HG02588 (cell line): ENCODE measurements around the gene SF3B3.
"Not testable (repeated sequence)": the region's sequence is repeated elsewhere in the genome, so short reads cannot be mapped to it uniquely, and the experiment has no call there.

Experiments
- ATAC-seq: cut with Tn5 transposase; IDR thresholded peaks from one replicate; pipeline ENCODE4 v1.9.1; 2021; ENCODE audit warnings: mild to moderate bottlenecking, moderate library complexity; ENCODE audit not compliant: unreplicated experiment

The SF3B3 gene

DNA sequence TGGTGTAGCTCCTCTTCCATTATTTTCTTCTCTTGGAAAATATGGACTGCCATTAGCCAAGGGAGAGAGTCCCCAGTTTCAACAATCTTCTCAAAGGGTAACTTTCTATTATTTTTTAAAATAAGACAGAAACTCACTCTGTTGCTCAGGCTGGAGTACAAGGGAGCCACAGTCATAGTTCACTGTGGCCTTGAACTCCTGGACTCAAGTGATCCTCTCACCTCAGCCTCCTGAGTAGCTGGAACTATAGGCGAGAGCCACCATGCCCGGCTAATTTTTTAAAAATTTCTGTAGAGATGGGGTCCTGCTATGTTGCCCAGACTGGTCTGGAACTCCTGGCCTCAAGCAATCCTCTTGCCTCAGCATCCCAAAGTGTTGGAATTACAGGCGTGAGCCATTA, 13.4 kb upstream of the SF3B3 start:
- no peak for ATAC-seq

DNA sequence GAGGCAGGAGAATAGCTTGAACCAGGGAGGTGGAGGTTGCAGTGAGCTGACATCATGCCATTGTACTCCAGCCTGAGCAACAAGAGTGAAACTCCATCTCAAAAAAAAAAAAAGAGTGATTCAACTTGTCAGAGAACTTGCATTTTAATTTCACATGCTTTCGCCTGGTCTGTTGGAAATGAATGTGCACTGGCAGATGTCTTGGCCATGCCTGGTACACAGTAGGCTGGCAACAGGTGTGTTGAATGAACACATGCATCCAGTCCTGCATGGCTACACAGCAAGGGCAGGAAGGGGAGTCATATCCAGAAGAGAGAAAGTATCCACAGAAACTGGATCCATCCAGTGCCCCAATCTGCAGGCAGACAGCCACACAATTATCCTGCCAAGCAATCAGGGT, 11.8 kb upstream of the SF3B3 start:
- no peak for ATAC-seq

DNA sequence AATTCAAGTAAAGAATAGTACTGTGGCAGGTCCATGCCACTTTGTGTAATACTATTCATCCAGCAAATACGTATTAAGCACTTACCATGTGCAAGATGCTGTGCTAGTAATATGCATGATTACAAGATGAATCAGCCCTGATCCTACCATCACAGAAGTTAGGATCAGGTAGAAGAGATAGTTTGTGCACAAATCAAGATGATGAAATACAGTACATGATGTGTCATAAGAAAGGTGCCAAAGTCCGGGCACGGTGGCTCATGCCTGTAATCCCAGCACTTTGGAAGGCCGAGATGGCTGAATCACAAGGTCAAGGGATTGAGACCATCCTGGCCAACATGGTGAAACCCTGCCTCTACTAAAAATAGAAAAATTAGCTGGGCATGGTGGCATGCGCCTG, 11.2 kb upstream of the SF3B3 start:
- no peak for ATAC-seq

DNA sequence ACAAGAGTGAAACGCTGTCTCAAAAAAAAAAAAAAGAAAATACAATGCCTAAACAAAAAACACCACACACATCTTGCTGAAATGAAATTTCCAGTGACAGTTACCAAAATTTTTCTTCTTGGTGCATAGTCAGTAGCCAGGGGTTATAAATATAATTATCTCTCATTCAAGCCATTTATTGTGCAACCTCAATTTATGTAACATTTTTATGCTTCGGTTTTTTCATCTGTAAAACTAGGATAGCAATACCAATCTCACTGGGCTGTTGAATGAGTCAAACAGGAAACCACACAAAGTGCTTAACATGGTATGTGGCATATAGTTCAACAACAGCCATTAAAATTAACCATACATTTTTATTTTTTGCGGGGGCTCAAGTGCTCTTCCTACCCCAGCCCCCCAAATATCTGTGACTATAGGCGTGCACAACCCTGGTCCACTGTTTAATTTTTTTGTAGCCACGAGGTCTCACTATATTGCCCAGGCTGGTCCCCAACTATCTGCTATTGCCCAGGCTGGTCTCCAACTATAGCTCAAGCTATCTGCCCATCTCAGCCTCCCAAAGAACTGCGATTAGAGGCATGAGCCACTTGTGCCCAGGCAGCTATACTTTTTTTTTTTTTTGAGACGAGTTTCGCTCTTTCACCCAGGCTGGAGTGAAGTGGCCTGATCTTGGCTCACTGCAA, 2.9 kb upstream of the SF3B3 start:
- ATAC-seq: no peak

DNA sequence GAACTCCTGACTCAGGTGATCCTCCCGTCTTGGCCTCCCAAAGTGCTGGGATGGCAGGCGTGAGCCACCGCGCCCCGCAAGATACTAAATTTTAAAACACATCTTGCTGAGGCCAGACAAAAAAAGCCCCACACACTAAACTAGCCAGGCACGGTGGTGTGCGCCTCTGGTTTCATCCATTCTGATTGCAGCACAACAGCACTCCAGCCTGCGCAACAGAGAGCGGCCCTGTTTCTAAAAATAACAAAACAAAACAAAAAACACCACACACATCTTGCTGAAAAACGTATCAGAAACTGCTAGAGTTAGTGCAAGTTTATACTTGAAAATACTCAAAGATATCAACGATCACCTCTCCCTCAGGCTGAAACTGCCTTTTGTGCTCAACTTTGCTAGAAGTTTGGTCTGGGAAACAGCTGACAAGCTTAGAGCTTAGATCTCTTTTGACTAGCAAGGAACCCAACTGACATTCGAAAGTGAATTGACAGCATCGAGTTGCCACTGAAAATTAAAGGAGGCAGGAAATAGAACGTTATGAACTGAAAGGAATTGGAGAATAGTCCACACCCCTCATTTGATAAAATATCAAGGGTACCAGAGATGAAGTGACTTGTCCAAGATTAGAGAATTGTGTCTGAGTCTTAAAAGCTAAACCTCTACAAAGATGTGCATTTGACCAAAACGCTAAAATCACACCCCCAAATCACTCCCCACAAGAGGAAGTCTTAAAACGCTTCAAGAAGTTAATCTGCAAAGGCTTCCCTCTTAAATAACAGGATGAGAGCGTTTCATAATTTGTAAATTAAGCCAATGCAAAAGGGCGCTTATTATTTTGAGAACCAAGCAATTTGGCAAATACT, 1.2 kb upstream of the SF3B3 start:
- ATAC-seq: no peak

DNA sequence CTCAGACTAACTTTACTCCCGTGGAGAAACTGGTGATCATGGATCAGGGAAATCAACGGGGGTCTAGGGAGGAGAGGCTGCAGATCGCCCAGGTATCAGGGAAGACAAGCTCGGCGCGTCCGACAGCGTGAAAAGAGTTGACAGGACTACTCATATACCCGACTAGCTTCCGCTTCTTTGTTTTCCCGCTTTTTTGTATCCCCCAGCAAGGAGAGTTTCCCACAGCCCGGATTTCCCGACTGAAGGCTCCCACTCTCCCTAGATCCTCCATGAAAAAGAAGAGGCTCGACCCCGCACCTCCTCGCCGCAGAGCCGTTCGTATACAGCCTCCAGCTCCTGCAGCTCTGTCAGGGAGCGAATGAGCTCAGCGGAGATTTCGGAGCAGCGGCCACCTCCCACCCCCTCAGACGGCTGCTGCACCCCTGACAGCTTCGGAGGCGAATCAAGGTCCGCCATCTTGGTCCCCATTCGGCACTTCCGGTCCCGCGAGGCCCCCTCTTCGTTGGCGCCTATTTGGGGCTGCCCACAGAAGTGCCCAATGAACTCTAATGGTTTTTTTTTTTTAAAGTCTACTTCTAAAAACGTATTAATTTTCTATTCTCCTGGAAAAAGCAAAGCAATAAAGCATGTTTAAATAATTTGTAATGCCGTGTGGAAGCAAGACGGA, 407 bp upstream of the SF3B3 start, which contains the start of gene COG4:
TSS of gene COG4 (minus strand) at position 479 of the 667 bp plus-strand sequence. CDS start at position 468, 11 bp downstream.
- peak; percentile 52 for ATAC-seq

DNA sequence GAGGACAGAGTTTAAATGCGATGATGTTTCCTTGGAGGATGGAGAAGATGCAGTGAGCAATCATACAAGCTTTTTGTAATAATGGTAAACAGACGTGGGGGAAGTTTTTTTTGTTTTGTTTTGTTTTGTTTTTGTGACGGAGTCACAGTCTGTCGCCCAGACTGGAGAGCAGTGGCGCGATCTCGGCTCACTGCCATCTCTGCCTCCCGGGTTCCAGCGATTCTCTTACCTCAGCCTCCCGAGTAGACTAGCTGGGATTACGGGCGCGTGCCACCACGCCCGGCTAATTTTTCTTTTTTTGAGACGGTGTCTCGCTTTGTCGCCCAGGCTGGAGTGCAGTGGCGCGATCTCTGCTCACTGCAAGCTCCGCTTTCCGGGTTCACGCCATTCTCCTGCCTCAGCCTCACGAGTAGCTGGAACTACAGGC, 796 bp downstream of the SF3B3 start:
- ATAC-seq: not testable (repeated sequence)

DNA sequence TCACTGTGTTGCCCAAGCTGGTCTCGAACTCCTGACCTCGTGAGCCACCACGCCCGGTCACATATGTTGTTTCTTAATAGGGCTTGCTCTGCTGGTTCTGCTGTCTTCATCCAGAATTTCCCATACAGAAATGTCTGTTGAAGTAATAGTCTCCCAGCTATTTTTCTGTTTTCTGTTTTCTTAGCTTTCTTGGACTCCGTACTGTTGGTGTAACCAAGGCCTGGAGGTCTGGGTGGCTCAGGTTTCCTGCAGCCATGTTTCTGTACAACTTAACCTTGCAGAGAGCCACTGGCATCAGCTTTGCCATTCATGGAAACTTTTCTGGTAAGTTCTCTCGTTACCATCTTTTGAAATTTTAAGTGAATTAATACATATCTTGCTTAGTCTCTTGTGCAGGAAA, 2.8 kb downstream of the SF3B3 start:
- ATAC-seq: no peak

DNA sequence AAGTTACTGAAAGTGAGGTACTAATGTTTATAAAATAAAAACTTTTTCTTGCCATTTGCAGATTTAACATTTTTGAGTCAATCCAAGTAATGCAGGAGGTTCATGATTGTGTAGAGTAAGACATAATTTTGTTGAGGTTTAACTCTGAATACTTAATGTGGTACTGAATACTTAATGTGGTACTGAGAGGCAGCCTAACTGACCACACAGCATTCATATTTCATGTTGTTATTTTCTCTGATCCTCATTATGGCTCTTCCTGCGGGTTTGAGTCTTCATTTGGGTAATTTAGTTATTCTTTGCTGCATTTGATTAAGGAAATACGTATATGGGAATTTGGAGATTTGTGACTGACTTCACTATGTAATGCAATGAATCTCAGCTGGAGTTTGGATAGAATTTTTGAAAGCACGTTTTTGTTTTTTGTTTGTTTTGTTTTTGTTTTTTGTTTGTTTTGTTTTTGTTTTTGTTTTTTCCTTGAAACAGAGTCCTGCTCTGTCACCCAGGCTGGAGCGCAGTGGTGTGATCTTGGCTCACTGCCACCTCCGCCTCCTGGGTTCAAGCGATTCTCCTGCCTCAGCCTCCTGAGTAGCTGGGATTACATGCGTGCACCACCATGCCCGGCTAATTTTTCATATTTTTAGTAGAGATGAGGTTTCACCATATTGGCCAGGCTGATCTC, 3.8 kb downstream of the SF3B3 start:
- no peak for ATAC-seq

DNA sequence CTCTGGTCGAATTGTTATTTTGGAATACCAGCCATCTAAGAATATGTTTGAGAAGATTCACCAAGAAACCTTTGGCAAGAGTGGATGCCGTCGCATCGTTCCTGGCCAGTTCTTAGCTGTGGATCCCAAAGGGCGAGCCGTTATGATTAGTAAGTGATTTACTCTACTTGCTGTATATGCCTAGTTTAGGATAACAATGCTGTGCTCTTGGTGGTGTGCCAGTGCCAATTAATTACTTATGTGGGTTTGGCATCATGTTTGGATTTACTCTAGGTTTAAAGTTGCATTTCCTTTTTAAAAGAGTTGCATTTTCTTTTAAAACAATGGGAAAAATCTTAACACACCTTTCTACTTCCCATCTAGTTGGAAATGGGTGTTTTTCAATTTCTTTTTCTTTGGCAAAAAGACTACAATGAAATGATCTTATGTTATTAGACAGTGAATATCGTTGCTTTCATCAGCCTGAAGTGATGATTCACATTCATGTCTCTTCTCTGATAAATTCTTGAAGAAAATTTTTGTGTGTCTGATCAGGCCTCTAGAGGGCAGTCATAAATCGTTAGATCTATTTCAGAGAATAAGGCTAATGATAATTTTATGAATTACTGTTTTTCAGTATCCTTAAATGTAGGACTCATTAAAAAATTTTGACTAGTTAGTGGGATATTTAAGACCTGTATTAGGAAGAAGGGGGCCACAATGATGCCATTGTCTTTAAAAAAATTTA, 5.6 kb downstream of the SF3B3 start:
- ATAC-seq: no peak

DNA sequence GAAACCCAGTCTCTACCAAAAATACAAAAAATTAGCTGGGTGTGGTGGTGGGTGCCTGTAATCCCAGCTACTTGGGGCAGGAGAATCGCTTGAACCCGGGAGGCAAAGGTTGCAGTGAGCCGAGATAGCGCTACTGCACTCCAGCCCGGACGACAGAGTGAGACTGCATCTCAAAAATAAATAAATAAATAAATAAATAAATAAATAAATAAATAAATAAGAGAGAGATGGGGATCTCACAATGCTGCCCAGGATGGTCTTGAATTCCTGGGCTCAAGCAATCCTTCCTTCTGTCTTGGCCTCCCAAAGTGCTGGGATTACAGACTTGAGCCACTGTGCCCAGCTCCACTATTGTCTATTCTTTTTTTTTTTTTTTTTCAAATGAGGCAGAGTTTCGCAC, 6.3 kb downstream of the SF3B3 start:
- ATAC-seq: not testable (repeated sequence)

DNA sequence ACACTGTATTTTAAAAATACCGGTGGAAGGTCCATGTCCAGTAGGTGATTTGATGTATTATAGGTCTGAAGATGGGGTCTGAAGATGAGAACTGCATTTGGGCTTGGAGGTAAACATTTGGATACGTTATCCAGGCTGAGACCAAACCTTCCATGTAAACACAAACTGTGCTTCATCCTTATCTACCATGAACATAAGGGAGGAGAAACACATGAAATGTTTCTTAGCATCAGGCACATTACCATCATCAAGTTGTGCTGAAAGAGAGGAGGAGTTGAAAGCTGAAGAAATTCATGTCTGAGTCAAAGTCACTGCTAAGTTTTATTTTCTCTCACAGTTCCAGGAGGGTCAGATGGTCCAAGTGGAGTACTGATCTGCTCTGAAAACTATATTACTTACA, 11.4 kb downstream of the SF3B3 start:
- ATAC-seq: no peak

DNA sequence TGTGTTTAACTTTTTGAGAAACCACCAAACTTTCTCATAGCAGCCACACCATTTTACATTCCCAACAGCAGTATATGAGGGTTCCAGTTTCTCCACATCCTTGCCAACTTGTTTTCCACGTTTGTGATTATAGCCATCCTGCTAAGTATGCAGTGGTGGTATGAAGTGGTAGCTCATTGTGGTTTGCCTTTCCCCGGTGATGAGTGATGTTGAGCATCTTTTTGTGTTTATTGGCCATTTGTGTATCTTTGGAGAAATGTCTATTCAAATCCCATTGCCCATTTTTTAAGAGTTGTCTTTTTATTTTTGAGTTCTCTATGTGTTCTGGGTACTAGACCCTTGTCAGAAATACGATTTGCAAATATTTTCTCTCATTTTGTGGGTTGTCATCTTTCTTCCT, 17.4 kb downstream of the SF3B3 start:
- ATAC-seq: no peak

DNA sequence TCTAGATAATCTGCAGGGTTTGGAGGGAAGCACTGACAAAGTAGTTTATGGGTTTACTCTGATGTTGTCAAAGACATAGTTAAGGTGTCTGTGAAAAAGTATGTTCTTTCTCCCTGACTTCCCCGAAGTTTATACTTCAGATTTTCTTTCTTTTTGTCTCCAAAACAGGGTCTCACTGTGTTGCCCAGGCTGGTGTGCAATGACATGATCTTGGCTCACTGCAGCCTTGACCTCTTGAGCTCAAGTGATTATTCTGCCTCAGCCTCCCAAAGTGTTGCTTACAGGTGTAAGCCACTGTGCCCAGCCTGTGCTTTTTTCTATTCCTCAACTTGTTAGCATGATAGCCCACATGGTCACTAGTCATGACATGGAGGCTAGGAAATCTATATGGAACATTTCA, 20.9 kb downstream of the SF3B3 start:
- ATAC-seq: no peak

DNA sequence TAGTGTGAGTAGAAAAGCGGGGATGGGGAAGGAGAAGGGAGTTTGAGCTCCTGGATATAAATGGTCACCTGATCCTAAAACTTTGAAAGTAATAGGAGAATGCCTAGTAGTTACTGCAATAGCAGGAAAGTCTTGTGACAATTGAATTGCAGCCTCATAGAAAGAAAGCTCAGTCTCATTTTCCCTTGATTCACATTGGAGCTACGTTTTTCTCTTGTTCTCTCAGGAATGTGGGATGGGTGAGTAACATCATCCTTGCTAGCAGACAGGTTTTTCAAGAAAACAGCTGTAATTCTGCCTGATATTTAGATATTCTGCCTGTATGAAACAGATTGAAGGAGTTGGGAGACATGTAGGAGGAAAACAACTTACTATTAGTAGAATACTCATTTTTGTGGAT, 25.3 kb downstream of the SF3B3 start:
- ATAC-seq: no peak

DNA sequence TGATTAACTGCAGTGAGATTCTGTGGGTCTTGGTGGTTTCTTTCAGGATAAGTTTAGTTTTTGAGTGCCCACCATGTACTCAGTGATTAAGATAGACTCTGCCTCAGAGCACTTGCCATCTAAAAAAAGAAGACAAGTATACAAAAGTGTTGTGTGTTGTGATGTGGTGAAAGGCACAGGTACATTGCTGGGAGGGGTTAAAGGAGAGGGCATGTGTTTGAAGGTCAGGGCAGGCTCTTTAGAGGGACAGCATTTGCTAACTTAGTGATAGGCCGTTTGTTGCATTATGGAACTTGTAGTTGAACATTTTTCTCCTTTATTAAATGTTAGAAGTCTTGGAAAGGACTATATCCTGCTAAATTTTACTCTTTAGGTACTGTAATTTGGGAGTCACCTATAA, 26.5 kb downstream of the SF3B3 start:
- no peak for ATAC-seq

DNA sequence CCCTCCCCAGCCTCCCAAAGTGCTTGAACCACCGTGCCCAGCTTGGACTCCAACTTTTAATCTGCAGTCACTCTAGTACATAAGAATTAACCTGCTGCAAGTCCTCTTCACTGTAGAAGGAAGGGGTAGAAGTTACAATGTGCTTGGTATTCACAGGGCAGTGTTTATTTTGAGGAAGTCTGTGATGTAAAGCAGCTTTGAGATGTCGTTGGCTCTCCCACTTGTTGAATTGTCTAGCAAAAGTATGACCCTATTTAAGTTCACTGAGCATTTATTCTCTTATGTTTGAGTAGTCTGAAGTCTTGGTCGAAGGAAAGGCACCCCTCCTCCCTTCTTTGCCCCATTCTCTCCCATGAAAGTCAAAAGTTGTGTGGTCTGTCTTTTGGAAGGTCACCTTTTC, 28.2 kb downstream of the SF3B3 start:
- no peak for ATAC-seq

DNA sequence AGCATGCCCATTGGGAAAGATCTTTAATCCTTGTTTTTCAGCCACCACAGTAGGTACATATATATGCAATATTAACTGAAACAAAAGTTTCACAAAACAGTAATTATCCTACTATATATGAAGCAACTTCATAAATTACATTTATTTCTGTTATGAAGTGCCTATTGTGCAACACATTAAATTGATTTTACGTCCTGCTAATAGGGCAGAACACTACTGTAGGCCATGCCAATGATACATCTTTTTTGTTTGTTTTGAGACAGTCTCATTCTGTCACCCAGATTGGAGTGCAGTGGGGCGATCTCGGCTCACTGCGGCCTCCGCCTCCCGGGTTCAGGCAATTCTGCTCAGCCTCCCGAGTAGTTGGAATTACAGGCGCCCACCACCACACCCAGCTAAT, 29.1 kb downstream of the SF3B3 start:
- ATAC-seq: no peak

DNA sequence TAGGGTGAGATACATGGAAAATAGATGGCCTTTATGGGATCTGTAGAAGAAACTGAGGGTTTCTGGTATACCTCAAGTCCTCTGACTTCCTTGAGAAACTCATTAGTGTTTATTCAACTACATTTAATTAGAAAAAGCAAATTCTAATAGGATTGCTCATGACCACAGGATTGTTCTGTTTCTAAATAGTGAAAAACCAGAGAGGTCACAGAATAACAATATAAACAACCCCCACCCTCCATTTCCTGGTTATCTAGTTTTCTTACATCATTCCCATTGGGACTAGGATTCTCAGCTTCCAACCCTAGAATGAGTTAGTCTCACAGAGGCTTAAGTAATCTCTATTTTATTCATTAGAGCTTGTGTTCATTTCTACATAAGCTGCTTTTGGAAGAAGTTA, 30.0 kb downstream of the SF3B3 start:
- no peak for ATAC-seq

DNA sequence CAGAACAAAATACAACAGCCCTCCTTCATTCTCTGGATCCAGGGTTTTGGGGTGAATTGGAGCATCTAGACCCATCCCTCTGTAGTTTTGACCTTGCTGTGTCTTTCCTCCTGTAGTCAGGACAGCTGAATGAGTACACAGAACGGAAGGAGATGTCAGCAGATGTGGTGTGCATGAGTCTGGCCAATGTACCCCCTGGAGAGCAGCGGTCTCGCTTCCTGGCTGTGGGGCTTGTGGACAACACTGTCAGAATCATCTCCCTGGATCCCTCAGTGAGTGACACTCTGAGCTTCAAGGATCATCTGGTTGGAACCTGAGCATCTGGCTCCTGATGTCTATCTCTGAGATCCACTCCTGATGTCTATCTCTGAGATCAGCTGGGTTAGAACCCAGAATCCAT, 32.4 kb downstream of the SF3B3 start:
- ATAC-seq: no peak

DNA sequence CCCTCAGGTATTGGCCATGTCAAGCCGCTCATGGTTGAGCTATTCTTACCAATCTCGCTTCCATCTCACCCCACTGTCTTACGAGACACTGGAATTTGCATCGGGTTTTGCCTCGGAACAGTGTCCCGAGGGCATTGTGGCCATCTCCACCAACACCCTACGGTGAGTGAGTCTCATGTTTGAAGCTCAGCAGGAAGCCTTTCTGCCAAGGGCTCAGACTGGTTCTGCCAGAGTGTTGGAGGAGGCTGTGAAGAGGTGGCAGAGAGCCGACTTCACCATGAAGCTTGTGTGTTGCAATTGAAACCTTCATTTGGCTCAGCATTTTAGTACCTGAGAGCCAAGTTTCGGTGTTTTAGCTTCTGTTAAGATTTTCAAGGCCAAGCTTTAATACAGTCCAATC, 38.0 kb downstream of the SF3B3 start:
- no peak for ATAC-seq
